Activated CD4-positive, alpha-beta T cell treated with anti-CD3 and anti-CD28 coated beads for 4 hours (primary cell): Measurements from ENCODE around the gene DCAF4.

Experiments
- DNase-seq, 2 donors: peaks; one replicate each; pipeline ENCODE4 v3.0.0-alpha.2; 2020

The DCAF4 gene

GRCh38 chr14:72926292-72927028 is at the start of gene DCAF4:
DCAF4 (plus strand) TSS chr14:72926464; CDS start chr14:72937979, 11,515 bp downstream.
- DNase-seq, result peak; percentile 92 to 95

GRCh38 chr14:72876710-72877063 is 49.6 kb upstream of the DCAF4 start:
- DNase-seq, result no peak

GRCh38 chr14:72878746-72879145 is 47.5 kb upstream of the DCAF4 start:
- no peak for DNase-seq

- no peak for DNase-seq
Observed at GRCh38 chr14:72879431-72879830, 46.8 kb upstream of the DCAF4 start.

- no peak for DNase-seq
Observed at GRCh38 chr14:72880164-72880563, 46.1 kb upstream of the DCAF4 start.

- DNase-seq, result no peak
Observed at GRCh38 chr14:72880820-72881219, 45.4 kb upstream of the DCAF4 start.

GRCh38 chr14:72881543-72881942 is 44.7 kb upstream of the DCAF4 start:
- DNase-seq, result no peak

- no peak for DNase-seq
Observed at GRCh38 chr14:72882047-72882446, 44.2 kb upstream of the DCAF4 start.

- DNase-seq, result no peak
Observed at GRCh38 chr14:72882463-72882862, 43.8 kb upstream of the DCAF4 start.

GRCh38 chr14:72883109-72883508 is 43.2 kb upstream of the DCAF4 start:
- DNase-seq, result no peak

GRCh38 chr14:72883961-72884360 is 42.3 kb upstream of the DCAF4 start:
- DNase-seq, result no peak

GRCh38 chr14:72884386-72884785 is 41.9 kb upstream of the DCAF4 start:
- no peak for DNase-seq

GRCh38 chr14:72887514-72887913 is 38.8 kb upstream of the DCAF4 start:
- no peak for DNase-seq

GRCh38 chr14:72888192-72888591 is 38.1 kb upstream of the DCAF4 start:
- no peak for DNase-seq

GRCh38 chr14:72888636-72889201 is 37.5 kb upstream of the DCAF4 start:
- DNase-seq, result no peak

- DNase-seq, result no peak
Observed at GRCh38 chr14:72889366-72889765, 36.9 kb upstream of the DCAF4 start.

GRCh38 chr14:72891666-72892102 is 34.6 kb upstream of the DCAF4 start:
- DNase-seq, result no peak

- peak; percentile 12 to 18 for DNase-seq
Observed at GRCh38 chr14:72892103-72892878, 34.0 kb upstream of the DCAF4 start.

- peak; percentile 14 to 19 for DNase-seq
Observed at GRCh38 chr14:72892879-72893635, 33.2 kb upstream of the DCAF4 start.

GRCh38 chr14:72893636-72894322 is 32.5 kb upstream of the DCAF4 start, which contains the start of gene DPF3:
DPF3 (minus strand) TSS chr14:72894101; CDS start chr14:72894088, 13 bp downstream.
- peak; percentile 90 to 92 for DNase-seq

GRCh38 chr14:72894323-72894622 is 32.0 kb upstream of the DCAF4 start:
- no peak for DNase-seq

- DNase-seq, result peak; percentile 7 to 9
Observed at GRCh38 chr14:72894623-72895378, 31.5 kb upstream of the DCAF4 start.
